Measurements from ENCODE around the gene PPP2R3A.

The PPP2R3A gene

DNA sequence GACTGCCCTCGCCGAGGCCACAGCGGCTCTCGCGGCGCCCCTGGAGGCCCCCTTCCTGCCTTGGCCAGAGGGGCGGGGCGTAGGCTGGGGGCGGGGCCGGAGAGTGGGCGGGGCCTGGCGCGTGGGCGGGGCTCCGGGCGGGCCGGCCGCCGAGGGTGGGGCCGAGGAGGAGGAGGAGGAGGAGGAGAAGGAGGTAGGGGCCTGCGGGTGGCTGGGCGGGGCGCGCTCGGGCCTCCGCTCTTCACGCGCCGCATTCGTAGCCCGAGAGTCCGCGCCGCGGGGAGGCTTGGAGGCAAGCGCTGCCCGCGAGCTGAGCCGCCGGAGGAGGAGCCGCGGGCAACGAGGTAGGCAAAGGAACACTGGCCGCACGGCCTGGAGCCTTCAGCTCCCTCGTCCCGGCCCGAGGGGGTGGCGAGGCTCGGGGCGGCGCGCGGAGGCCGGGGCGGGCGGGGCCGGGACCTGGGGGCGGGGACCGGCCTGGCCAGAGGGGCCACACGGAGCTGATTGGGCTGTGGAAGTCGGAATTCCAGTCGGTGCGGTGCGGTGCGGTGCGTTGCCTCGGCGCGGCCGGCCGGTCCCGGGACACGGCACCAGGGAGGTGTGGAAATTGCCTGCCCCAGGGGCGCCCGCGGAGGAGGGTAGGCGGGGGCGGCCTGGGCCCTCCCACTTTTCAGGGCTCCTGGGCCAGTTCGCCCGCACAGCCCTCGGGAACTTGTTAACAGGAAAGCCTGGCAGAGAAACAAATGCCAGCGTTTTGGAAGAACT, at the start of gene PPP2R3A:
Gene PPP2R3A (plus strand): TSS at position 223 of the 765 bp plus-strand sequence. CDS start 35,771 bp downstream, outside the sequence.
- H3K4me2 ChIP-seq (ENCODE audit: low read length) = peak within 1 kb of the TSS; percentile 65
- no peaks in the 10 kb centered on the region for H3K79me2 ChIP-seq (ENCODE audit: insufficient read depth, low read length)
- H3K9me2 ChIP-seq (ENCODE audit: low read depth, low read length) = 0 out of 2 replicates have a peak, but pooled peaks cover 3% of the 10 kb centered on the region
- no peaks in the 10 kb centered on the region for H4K20me1 ChIP-seq (ENCODE audit: insufficient read depth, low read length)
- no peak within 1 kb of the TSS for H3K27ac ChIP-seq (ENCODE audit: low read depth, low read length, poor library complexity, severe bottlenecking)
- H3K9ac ChIP-seq (ENCODE audit: low read length) = peak within 1 kb of the TSS; percentile 4; the same call in 1 of the 2 replicates
- H3K4me3 ChIP-seq (ENCODE audit: low read depth, low read length, poor library complexity, severe bottlenecking) = peak within 1 kb of the TSS; percentile 62
- no peaks in the 10 kb centered on the region for H3K9me3 ChIP-seq (ENCODE audit: low read length)
- H3K27me3 ChIP-seq (ENCODE audit: insufficient read depth, low read length) = no peaks in the 10 kb centered on the region
- peaks cover 5% of the 10 kb centered on the region for H3K4me1 ChIP-seq (ENCODE audit: insufficient read depth, low read length, severe bottlenecking)
- no peaks in the 10 kb centered on the region for H3K36me3 ChIP-seq (ENCODE audit: insufficient read depth, low read length)
- TF ChIP-seq CTCF (IDR thresholded peaks at IDR 0.05; ENCODE audit: low read length) = no peak
- no peaks in the 10 kb centered on the region for H3F3A ChIP-seq (ENCODE audit: insufficient read depth, low read length)
- H2AFZ ChIP-seq (ENCODE audit: low read length) = no peak within 1 kb of the TSS

- Histone ChIP-seq H3K36me3 (ENCODE audit: insufficient read depth, low read length) (no peaks in the 10 kb centered on the region), H3K27ac (ENCODE audit: low read depth, low read length, poor library complexity, severe bottlenecking) (no peak overlapping the region), H3K4me3 (ENCODE audit: low read depth, low read length, poor library complexity, severe bottlenecking) (no peak overlapping the region), H3K9me3 (ENCODE audit: low read length) (no peaks in the 10 kb centered on the region), H3K4me2 (ENCODE audit: low read length) (no peak overlapping the region), H3F3A (ENCODE audit: insufficient read depth, low read length) (no peaks in the 10 kb centered on the region), H3K9ac (ENCODE audit: low read length) (no peak overlapping the region), H3K4me1 (ENCODE audit: insufficient read depth, low read length, severe bottlenecking) (no peaks in the 10 kb centered on the region), H4K20me1 (ENCODE audit: insufficient read depth, low read length) (no peaks in the 10 kb centered on the region), H2AFZ (ENCODE audit: low read length) (no peak overlapping the region), H3K79me2 (ENCODE audit: insufficient read depth, low read length) (no peaks in the 10 kb centered on the region), H3K27me3 (ENCODE audit: insufficient read depth, low read length) (no peaks in the 10 kb centered on the region), H3K9me2 (ENCODE audit: low read depth, low read length) (no peaks in the 10 kb centered on the region)
- no peak for TF ChIP-seq EZH2 (IDR thresholded peaks at IDR 0.05; ENCODE audit: borderline replicate concordance, low read length)
- TF ChIP-seq CTCF (IDR thresholded peaks at IDR 0.05; ENCODE audit: low read length) = no peak
Observed at GRCh38 chr3:135916310-135916709, 49.2 kb upstream of the PPP2R3A start.

GRCh38 chr3:135917076-135917475, 48.5 kb upstream of the PPP2R3A start:
- H3K4me2 ChIP-seq (ENCODE audit: low read length) = no peak overlapping the region
- TF ChIP-seq EZH2 (IDR thresholded peaks at IDR 0.05; ENCODE audit: borderline replicate concordance, low read length) = no peak
- no peak for TF ChIP-seq CTCF (IDR thresholded peaks at IDR 0.05; ENCODE audit: low read length)
- no peaks in the 10 kb centered on the region for H3K79me2 ChIP-seq (ENCODE audit: insufficient read depth, low read length)
- no peaks in the 10 kb centered on the region for H3K9me2 ChIP-seq (ENCODE audit: low read depth, low read length)
- no peak overlapping the region for H2AFZ ChIP-seq (ENCODE audit: low read length)
- H3K27me3 ChIP-seq (ENCODE audit: insufficient read depth, low read length) = no peaks in the 10 kb centered on the region
- no peaks in the 10 kb centered on the region for H3K4me1 ChIP-seq (ENCODE audit: insufficient read depth, low read length, severe bottlenecking)
- no peaks in the 10 kb centered on the region for H3K36me3 ChIP-seq (ENCODE audit: insufficient read depth, low read length)
- no peaks in the 10 kb centered on the region for H4K20me1 ChIP-seq (ENCODE audit: insufficient read depth, low read length)
- H3K9ac ChIP-seq (ENCODE audit: low read length) = no peak overlapping the region
- H3F3A ChIP-seq (ENCODE audit: insufficient read depth, low read length) = no peaks in the 10 kb centered on the region
- no peak overlapping the region for H3K27ac ChIP-seq (ENCODE audit: low read depth, low read length, poor library complexity, severe bottlenecking)
- no peak overlapping the region for H3K4me3 ChIP-seq (ENCODE audit: low read depth, low read length, poor library complexity, severe bottlenecking)
- no peaks in the 10 kb centered on the region for H3K9me3 ChIP-seq (ENCODE audit: low read length)
